GM18505 (cell line): ENCODE measurements around the gene LCT.

Experiments used
- ATAC-seq: cut with Tn5 transposase; IDR thresholded peaks from one replicate; pipeline ENCODE4 v1.9.1; 2021; ENCODE audit not compliant: unreplicated experiment
- POLR2A ChIP-seq: IDR thresholded peaks from 4 replicates; pipeline ENCODE4 v1.6.1; 2011; ENCODE audit warnings: borderline replicate concordance; ENCODE audit not compliant: insufficient read depth, insufficient read length; ENCODE audit errors: extremely low read depth

LCT gene

GRCh38 chr2:135762022-135762421 is 75.0 kb downstream of the LCT start:
- TF ChIP-seq POLR2A, result no peak
- no peak for ATAC-seq

GRCh38 chr2:135756692-135757091 is 80.3 kb downstream of the LCT start:
- TF ChIP-seq POLR2A, result no peak

GRCh38 chr2:135755573-135755972 is 81.4 kb downstream of the LCT start:
- ATAC-seq, result no peak

More at GRCh38 chr2:135756692-135757091, 80.3 kb downstream of the LCT start:
- ATAC-seq, result no peak

GRCh38 chr2:135745545-135745944 is 91.4 kb downstream of the LCT start:
- TF ChIP-seq POLR2A, result no peak
- ATAC-seq, result no peak

More at GRCh38 chr2:135755573-135755972, 81.4 kb downstream of the LCT start:
- no peak for TF ChIP-seq POLR2A

GRCh38 chr2:135744760-135745314 is 92.1 kb downstream of the LCT start:
- TF ChIP-seq POLR2A, result no peak
- no peak for ATAC-seq

- no peak for TF ChIP-seq POLR2A
These were observed 93.1 kb downstream of the LCT start for GRCh38 chr2:135743860-135744259.

GRCh38 chr2:135742325-135742757 is 94.6 kb downstream of the LCT start:
- peak; percentile 11 for ATAC-seq
- TF ChIP-seq POLR2A, result no peak

More at GRCh38 chr2:135743860-135744259, 93.1 kb downstream of the LCT start:
- ATAC-seq, result no peak

- peak; percentile 91 for ATAC-seq
- peak; percentile 93 for TF ChIP-seq POLR2A
These were observed 95.3 kb downstream of the LCT start, which contains the start of gene UBXN4 for GRCh38 chr2:135741395-135742324. UBXN4 (plus strand) TSS chr2:135741855; CDS start chr2:135741930, 75 bp downstream.

- ATAC-seq, result no peak
- no peak for TF ChIP-seq POLR2A
These were observed 96.0 kb downstream of the LCT start for GRCh38 chr2:135741043-135741394.

- no peak for ATAC-seq
- TF ChIP-seq POLR2A, result no peak
These were observed 96.8 kb downstream of the LCT start for GRCh38 chr2:135740206-135740605.
